B cell (primary cell): ENCODE measurements around the gene HIPK3. TPM values are rescaled to one million over a fixed set of nuclear protein-coding genes. Genes with fewer than 3 reads are reported as not detected.

Experiments
- ATAC-seq: fragments of 200-7000 bp; cut with Tn5 transposase; one replicate; pipeline ENCODE4 v1.10.0; 2021; ENCODE audit warnings: low read depth, mild to moderate bottlenecking, moderate number of reproducible peaks, moderate library complexity
- CTCF ChIA-PET: fragments of 350-600 bp; sonication (Branson Sonifier 250); formaldehyde crosslinking; loops from one replicate; lab custom pipeline; 2021; ENCODE audit warnings: antibody characterized with exemption, inconsistent platforms; lab: Charles Lee
- POLR2A ChIA-PET: fragments of 350-600 bp; sonication (Branson Sonifier 250); formaldehyde crosslinking; loops from one replicate; lab custom pipeline; 2021; ENCODE audit warnings: antibody characterized with exemption; lab: Charles Lee
- DNase-seq: peaks from one replicate; pipeline ENCODE4 v3.0.0; 2013
- H2AFZ ChIP-seq: 2 replicates; pipeline ENCODE4 v1.6.1; 2012; ENCODE audit warnings: mild to moderate bottlenecking, low read depth, low read length; ENCODE audit not compliant: insufficient read depth, poor library complexity, severe bottlenecking
- H3K27ac ChIP-seq, 2 donors: 1 replicate in 1 of 2; 2 replicates in 1 of 2; pipeline ENCODE4 v1.5.1; 2012 to 2013; ENCODE audit warnings: low read length in 2 of 2, mild to moderate bottlenecking in 2 of 2, moderate library complexity in 1 of 2
- H3K27me3 ChIP-seq, 4 experiments: fragments of 200-600 bp in 1 of 4; sonication (generic) in 1 of 4; replicated peaks in 1 of 4; 1 replicate in 2 of 4; 2 replicates in 2 of 4; pipeline versions ENCODE4 v1.6.1 to v1.7.0; 2013 to 2016; ENCODE audit warnings: low read length in 3 of 4, mild to moderate bottlenecking in 2 of 4, mixed read lengths in 1 of 4, moderate library complexity in 1 of 4; ENCODE audit not compliant: insufficient read depth in 4 of 4, control insufficient read depth in 3 of 4; ENCODE audit errors: control extremely low read depth in 1 of 4
- H3K36me3 ChIP-seq, 2 experiments: replicated peaks in 1 of 2; 1 replicate in 1 of 2; 2 replicates in 1 of 2; pipeline versions ENCODE4 v1.6.1 to v1.7.1; 2013; ENCODE audit warnings: low read length in 1 of 2; ENCODE audit not compliant: insufficient read depth in 2 of 2, control insufficient read depth in 1 of 2; ENCODE audit errors: control extremely low read depth in 1 of 2, extremely low read depth in 1 of 2
- H3K4me1 ChIP-seq, 2 donors: fragments of 200-600 bp in 1 of 2; sonication (generic) in 1 of 2; 1 replicate in 1 of 2; 2 replicates in 1 of 2; pipeline versions ENCODE4 v1.5.1 to v1.6.1; 2013 to 2017; ENCODE audit warnings: low read length in 2 of 2; ENCODE audit not compliant: control insufficient read depth in 2 of 2, insufficient read depth in 2 of 2
- H3K4me2 ChIP-seq: replicated peaks from 2 replicates; pipeline ENCODE3; 2012; ENCODE audit warnings: mild to moderate bottlenecking, low read depth, low read length; ENCODE audit not compliant: poor library complexity, severe bottlenecking
- H3K4me3 ChIP-seq, 5 experiments: fragments of 200-600 bp in 1 of 5; sonication (generic) in 1 of 5; 1 replicate in 3 of 5; 2 replicates in 2 of 5; pipeline versions ENCODE4 v1.5.1 to v1.7.0; 2011 to 2016; ENCODE audit warnings: low read length in 4 of 5, mild to moderate bottlenecking in 4 of 5, low read depth in 2 of 5, control low read depth in 1 of 5, moderate library complexity in 1 of 5; ENCODE audit not compliant: insufficient read depth in 1 of 5; ENCODE audit errors: control extremely low read depth in 1 of 5, extremely low read depth in 1 of 5
- H3K79me2 ChIP-seq: fragments of 200-600 bp; sonication (generic); one replicate; pipeline ENCODE4 v1.6.0; 2016; ENCODE audit warnings: low read length; ENCODE audit not compliant: control insufficient read depth, insufficient read depth
- H3K9ac ChIP-seq: fragments of 200-600 bp; sonication (generic); 2 replicates; pipeline ENCODE4 v1.6.1; 2017; ENCODE audit warnings: mild to moderate bottlenecking, low read length, moderate library complexity
- H3K9me3 ChIP-seq, 3 donors: one replicate each; pipeline versions ENCODE4 v1.6.1 to v1.7.1; 2013; ENCODE audit warnings: low read length in 2 of 3; ENCODE audit not compliant: control insufficient read depth in 2 of 3, insufficient read depth in 1 of 3; ENCODE audit errors: control extremely low read depth in 1 of 3
- H4K20me1 ChIP-seq: 2 replicates; pipeline ENCODE4 v1.6.0; 2012; ENCODE audit warnings: mild to moderate bottlenecking, low read length; ENCODE audit not compliant: insufficient read depth, control insufficient read depth, poor library complexity, severe bottlenecking
- H3K27ac Mint-ChIP-seq: one replicate; pipeline ENCODE4 v1.8.0; 2021; ENCODE audit warnings: mixed read lengths
- H3K27me3 Mint-ChIP-seq: one replicate; pipeline ENCODE4 v1.8.0; 2021; ENCODE audit warnings: mixed read lengths
- H3K4me1 Mint-ChIP-seq: one replicate; pipeline ENCODE4 v1.8.0; 2021; ENCODE audit warnings: mixed read lengths
- H3K4me3 Mint-ChIP-seq: one replicate; pipeline ENCODE4 v1.8.0; 2021; ENCODE audit warnings: mixed read lengths
- H3K9me3 Mint-ChIP-seq: one replicate; pipeline ENCODE4 v1.8.0; 2022; ENCODE audit warnings: mixed read lengths; ENCODE audit not compliant: insufficient read depth
- CTCF ChIP-seq: fragments of 200-600 bp; IDR thresholded peaks from one replicate; pipeline ENCODE4 v1.8.0; 2022; ENCODE audit warnings: antibody characterized with exemption, mild to moderate bottlenecking
- EZH2 ChIP-seq: IDR thresholded peaks from 2 replicates; pipeline ENCODE4 v1.6.1; 2012; ENCODE audit warnings: borderline replicate concordance, low read depth, mild to moderate bottlenecking, moderate library complexity, low read length; ENCODE audit not compliant: insufficient read depth, poor library complexity, severe bottlenecking
- WGBS: methylation state at CpG from one replicate; pipeline ENCODE4 v1.1.5; 2013; ENCODE audit warnings: missing lambda C conversion rate; ENCODE audit not compliant: insufficient coverage; 5-methylcytosine and 5-hydroxymethylcytosine counted together
- intact Hi-C: fragments of 100-400 bp; cut with micrococcal nuclease; formaldehyde crosslinking; loops from one replicate; pipeline ENCODE4 v1.10.0; 2022
- polyA plus RNA-seq: library from polyadenylated mRNA; depleted of rRNA; stranded (reverse); fragments of >200 nt; gene quantifications from 2 replicates; pipeline ENCODE4 v1.2.3, GENCODE V29; 2012
- total RNA-seq, 2 donors: library from RNA; stranded (reverse); fragments of 120-200 nt in 1 of 2; gene quantifications; 1 replicate in 1 of 2; 2 replicates in 1 of 2; pipeline versions ENCODE4 v1.2.3 to v1.2.4, GENCODE V29; 2013 to 2022

HIPK3 gene
- total and polyA plus RNA-seq, 2 donors (not counting 1 experiment from before 2014, with no cell fraction given) = 13.1 to 81.6 TPM

GRCh38 chr11:33368931-33369330, 111.8 kb downstream of the HIPK3 start:
- Histone ChIP-seq H3K4me3 (no peak overlapping the region), H3K27ac (no peak overlapping the region), H3K4me2 (no peak overlapping the region), H3K79me2 (no peaks in the 10 kb centered on the region), H3K27me3 (peaks cover 0 to 6% (median 0%) of the 10 kb centered on the region in 4 experiments), H3K36me3 (no peaks in the 10 kb centered on the region), H2AFZ (no peak overlapping the region), H3K9ac (no peak overlapping the region), H3K9me3 (no peaks in the 10 kb centered on the region), H3K4me1 (no peaks in the 10 kb centered on the region), H4K20me1 (no peaks in the 10 kb centered on the region)
- ChIA-PET POLR2A (no interaction called here), CTCF (interaction anchor here (1.1 kb wide), 1 partner anchor 373 kb away, joined by 3 read pairs; no protein-coding TSS in a partner anchor)
- Mint-ChIP-seq H3K27me3 (peaks cover 9% of the 10 kb centered on the region), H3K4me1 (no peaks in the 10 kb centered on the region), H3K27ac (no peak overlapping the region), H3K9me3 (no peaks in the 10 kb centered on the region), H3K4me3 (no peak overlapping the region)
- TF ChIP-seq CTCF (no peak), EZH2 (no peak)
- DNase-seq (no peak), ATAC-seq (no peak)
- intact Hi-C loops = no loop called here
- WGBS = 91% methylated on average over 1 of the region's 1 CpG

GRCh38 chr11:33373636-33374035, 116.5 kb downstream of the HIPK3 start:
- Histone ChIP-seq H3K36me3 (no peaks in the 10 kb centered on the region), H2AFZ (no peak overlapping the region), H3K9ac (no peak overlapping the region), H3K4me3 (no peak overlapping the region), H3K27me3 (peaks cover 0 to 32% (median 19%) of the 10 kb centered on the region in 4 experiments), H3K27ac (no peak overlapping the region), H3K9me3 (no peaks in the 10 kb centered on the region), H3K4me2 (no peak overlapping the region), H3K79me2 (no peaks in the 10 kb centered on the region), H3K4me1 (peaks cover 6 to 8% of the 10 kb centered on the region in 2 donors), H4K20me1 (no peaks in the 10 kb centered on the region)
- TF ChIP-seq EZH2 (no peak), CTCF (no peak)
- H3K27ac Mint-ChIP-seq = no peak overlapping the region
- ChIA-PET POLR2A (interaction anchor here (1.0 kb wide), 1 partner anchor 15 kb away, joined by 3 read pairs; no protein-coding TSS in a partner anchor), CTCF (no interaction called here)
- H3K4me1 Mint-ChIP-seq = peaks cover 2% of the 10 kb centered on the region
- H3K9me3 Mint-ChIP-seq = no peaks in the 10 kb centered on the region
- peaks cover 42% of the 10 kb centered on the region for H3K27me3 Mint-ChIP-seq
- no peak overlapping the region for H3K4me3 Mint-ChIP-seq
- intact Hi-C loops = no loop called here
- DNase-seq (no peak), ATAC-seq (no peak)
- 61% methylated on average over 3 of the region's 6 CpGs for WGBS
